ENCODE data around the gene IFI44.
A peak's percentile ranks its signal among the peaks of the same experiment; 100 is the strongest.

Gene IFI44, protein sequence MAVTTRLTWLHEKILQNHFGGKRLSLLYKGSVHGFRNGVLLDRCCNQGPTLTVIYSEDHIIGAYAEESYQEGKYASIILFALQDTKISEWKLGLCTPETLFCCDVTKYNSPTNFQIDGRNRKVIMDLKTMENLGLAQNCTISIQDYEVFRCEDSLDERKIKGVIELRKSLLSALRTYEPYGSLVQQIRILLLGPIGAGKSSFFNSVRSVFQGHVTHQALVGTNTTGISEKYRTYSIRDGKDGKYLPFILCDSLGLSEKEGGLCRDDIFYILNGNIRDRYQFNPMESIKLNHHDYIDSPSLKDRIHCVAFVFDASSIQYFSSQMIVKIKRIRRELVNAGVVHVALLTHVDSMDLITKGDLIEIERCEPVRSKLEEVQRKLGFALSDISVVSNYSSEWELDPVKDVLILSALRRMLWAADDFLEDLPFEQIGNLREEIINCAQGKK

DNA sequence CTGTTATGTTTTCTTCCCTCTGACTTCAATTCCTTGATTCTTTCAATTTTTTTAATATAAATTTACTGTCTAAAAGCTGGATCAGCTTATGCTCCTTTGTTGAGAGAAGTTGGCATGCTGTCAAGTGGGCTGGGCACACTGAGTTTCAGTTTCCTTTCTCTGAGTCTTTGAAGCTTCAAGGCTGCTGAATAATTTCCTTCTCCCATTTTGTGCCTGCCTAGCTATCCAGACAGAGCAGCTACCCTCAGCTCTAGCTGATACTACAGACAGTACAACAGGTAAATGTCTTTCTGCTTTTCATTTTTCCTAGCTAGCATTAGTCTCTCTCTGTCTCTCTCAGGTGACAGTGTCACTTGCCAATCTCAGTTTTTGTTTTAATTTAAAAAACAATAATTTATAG, at the start of gene IFI44:
IFI44 (plus strand) TSS at position 204 of the 400 bp plus-strand sequence. CDS start 365 bp downstream, outside the sequence.
- DNase-seq, result no peak

DNA sequence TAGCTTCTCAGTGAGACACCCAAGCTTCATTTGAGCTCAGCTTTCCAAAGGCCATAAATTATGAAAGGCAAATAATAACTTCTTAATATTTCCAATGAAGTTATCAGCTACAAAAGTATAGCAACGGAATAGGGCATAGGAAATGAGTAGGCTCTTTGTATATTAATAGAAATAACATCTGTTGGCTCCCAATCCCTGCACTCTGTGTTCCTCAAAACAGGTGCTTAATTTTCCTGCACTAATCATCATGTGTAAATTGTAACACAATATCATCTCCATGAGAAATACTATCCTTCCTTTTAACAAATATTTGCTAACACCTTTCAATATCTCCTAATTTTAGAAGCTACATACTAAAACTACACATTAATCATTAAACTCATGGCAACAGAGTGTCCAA, 48.6 kb upstream of the IFI44 start:
- no peak for DNase-seq

DNA sequence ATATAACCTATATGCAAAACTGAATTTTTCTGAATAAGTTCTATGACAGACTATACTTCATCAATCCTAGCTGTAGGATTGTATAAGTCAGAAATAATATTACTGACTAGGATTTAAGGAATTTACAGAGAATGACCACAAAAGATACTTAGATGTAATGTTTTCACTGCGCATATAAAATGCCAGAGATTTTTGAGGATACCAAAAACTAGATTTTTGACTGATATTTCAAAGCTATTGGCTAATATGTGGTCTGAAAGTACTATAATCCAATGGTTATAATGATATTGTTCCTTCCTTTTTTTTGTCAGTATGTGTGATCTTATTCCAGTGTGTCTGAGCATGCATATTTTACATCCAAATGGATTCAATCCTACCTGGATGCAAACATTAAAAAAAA, 46.4 kb upstream of the IFI44 start:
- DNase-seq, result no peak

DNA sequence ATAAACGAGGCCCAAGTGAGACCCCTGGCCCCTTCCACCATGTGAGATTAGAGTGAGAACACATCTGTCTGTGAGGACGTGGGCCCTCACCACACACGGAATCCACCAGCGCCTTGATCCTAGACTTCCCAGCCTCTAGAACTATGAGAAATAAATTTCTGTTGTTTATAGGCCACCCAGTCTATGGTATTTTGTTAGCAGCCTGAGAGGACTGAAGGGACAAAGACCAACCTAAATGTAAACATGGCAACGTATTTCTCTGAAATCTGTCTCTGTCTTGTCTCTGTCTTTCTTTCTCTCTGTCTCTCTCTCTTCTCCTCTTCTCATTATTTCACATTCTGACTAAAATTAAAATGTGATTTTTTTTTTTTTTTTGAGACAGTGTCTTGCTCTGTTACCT, 45.0 kb upstream of the IFI44 start:
- DNase-seq, result no peak

DNA sequence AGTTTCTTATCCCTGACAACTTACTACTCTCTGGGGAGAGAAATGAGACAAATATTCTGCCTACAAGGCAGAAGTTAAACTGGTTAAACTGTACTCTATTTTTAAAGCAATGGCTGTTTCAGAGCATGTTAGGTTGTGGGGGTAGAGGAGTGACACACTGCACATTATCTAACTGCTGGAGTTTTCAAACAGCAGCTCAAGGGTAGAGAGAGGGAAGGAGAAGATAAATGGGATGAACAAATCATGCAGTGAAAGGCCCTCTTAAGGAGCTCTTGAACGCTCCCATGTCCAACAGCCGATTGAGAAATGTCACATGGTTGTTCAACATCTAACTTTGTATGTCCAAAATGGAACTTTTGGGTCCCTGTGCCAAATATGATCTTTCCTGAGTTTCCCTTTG, 43.4 kb upstream of the IFI44 start:
- no peak for DNase-seq

DNA sequence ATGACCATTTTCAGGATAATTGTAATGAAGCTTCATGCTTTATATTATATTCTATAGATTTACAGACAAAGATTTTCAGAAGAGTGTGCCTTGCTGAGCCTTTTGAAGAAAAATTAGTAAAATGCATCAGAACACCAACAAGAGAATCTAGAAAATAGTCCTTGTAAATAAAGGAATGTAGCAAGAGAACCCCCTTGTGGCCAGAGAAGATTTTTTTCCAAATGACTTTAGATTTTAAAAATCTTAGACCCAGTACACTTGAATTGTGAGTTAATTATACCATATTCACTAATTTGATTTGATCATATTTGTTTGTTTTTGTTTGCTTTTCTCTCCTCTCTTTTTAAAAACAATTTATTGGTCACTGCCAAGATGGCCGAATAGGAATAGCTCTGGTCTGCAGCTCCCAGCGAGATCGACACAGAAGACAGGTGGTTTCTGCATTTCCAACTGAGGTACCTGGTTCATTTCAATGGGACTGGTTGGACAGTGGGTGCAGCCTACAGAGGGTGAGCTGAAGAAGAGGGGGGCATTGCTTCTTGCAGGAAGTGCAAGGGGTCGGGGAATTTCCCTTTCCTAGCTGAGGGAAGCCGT, 42.2 kb upstream of the IFI44 start:
- DNase-seq, result peak in 1 of 2 experiments; percentile 38

DNA sequence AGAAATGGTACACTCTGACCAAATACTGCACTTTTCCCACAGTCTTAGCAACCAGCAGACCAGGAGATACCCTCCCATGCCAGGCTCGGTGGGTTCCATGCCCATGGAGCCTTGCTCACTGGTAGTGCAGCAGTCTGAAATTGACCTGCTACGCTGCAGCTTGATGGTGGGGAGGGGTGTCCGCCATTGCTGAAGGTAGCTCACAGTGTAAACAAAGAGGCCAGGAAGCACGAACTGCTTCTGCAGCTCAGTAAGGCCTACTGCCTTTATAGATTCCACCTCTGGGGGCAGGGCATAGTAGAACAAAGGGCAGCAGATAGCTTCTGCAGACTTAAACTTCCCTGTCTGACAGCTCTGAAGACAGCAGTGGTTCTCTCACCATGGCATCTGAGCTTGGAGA, 41.7 kb upstream of the IFI44 start:
- no peak for DNase-seq

DNA sequence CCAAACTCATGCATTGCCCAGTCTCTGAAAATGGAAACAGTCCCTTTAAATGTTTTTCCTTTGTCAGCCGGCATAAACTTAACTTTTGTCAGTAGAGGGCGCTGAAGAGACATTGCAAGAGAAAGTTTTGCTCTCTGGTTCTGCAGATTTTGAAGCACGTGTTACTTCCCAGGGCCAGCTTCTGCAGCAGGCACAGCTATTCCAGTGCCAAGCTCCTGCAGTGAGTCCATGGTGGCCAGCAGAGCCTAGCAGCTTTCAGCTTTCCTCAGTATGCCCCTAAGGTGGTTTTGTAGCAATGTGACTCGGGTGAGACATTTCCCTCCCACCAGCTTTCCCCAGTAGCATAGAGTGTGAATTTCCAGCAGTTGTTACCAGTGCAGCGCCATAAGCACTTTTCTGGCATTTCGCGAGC, 32.0 kb upstream of the IFI44 start:
- peak; percentile 63 to 86 for DNase-seq

DNA sequence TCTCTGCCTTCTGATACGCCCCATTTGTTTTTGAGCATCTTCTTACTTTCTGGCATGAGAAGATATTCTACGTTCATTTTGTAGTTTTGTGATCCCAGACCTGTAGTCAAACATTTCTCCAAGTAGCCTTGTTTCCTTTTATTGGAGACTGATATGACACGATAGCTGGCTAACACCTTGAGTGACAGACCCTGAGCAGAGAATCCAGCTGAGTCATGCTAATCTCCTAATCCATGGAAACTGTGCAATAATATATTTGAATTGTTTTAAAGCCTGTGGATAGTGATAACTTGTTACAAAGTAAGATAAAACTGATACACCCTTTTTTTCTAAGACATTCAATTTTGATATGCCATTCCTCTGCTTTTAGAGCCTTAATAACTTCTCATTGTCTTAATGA, 30.6 kb upstream of the IFI44 start:
- no peak for DNase-seq

DNA sequence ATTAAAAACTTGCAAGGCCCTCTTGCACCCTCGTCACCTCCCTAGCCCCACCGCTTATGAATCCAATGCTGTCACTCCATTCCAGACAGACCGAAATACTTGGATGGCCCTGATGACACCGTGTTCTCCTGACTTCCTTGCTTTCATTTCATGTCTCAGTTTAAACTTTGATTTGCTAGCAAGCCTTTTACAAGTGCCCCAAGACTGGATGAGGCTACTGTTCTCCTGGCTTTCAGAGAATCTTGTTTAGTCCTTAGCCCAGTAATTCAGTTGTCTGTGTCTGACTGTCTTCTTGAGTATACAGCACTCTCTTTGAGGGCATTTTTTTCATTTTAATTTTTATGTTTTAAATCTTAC, 30.2 kb upstream of the IFI44 start:
- DNase-seq, result no peak

DNA sequence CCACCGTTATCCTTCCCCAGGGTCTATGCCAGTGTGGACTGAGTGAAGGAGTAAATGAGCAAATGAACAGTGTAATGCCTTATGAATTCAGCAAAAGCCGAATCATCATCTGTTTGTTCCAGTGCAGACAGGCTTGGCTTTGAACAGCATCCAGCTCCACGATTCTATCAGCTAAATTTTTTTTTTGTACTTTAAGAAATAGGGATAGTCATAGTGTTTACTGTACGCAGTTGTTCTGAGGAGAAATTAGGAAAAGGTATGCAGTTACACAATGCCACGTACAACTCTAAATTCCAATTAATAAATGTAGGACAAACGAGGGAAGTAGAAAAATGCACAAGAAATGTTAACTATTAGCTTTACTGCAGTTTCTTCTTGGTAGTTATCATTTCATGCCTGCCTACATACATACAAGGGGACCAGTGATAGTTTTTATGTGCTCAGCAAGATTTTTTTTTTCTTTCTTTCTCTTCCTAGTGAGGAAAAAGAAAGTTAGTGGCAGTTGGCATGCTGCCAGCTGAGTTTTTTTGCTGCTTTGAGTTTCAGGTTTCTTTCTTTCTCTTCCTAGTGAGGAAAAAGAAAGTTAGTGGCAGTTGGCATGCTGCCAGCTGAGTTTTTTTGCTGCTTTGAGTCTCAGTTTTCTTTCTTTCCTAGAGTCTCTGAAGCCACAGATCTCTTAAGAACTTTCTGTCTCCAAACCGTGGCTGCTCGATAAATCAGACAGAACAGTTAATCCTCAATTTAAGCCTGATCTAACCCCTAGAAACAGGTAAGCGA, 29.6 kb upstream of the IFI44 start, which contains the start of gene IFI44L:
IFI44L (plus strand) TSS at position 646 of the 777 bp plus-strand sequence. CDS start 7,468 bp downstream, outside the sequence.
- no peak for DNase-seq

DNA sequence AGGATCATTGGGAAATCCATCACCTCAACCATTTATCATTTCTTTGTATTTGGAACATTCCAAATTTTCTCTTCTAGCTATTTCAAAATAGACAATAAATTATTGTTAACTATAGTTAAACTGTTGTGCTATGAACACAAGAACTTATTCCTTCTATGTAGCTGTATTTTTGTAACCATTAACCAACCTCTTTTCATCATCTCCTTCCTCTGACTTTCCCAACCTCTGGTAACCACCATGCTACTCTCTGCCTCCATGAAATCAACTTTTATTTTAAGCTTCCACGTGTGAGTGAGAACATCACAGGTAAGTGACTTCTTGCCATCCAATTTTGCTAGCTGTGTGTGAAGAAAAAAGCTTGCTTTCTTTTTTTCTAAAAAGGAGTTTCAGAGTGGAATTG, 29.0 kb upstream of the IFI44 start:
- no peak for DNase-seq

DNA sequence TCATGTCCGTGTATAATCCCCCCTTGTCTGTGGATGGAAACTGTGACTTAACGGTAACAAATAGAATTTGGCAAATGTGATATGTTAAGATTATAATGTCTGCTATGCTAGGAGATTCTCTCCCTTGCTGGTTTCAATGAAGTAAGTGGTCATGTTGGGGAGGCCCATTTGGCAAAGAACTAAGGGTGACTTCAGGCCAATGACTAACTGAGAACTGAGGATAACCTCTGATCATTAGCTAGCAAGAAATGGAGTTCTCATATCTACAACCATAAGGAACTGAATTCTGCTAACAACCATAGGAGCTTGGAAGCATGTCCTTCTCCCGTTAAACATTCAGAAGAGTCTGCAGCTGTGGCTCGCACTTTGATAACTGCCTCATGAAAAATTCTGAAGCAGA, 27.1 kb upstream of the IFI44 start:
- no peak for DNase-seq

DNA sequence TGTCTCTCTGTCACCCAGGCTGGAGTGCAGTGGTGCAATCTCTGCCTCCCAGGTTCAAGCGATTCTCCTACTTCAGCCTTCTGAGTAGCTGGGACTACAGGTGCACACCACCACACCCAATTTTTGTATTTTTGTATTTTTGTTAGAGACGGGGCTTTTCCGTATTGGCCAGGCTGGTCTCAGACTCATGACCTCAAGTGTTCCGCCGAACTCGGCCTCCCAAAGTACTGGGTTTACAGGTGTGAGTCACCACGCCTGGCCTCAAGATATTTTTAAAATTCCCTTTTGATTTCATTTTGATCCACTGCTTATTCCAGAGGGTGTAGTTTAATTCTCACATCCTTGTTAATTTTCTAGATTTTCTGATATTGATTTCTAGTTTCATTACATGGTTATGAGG, 25.6 kb upstream of the IFI44 start:
- no peak for DNase-seq

DNA sequence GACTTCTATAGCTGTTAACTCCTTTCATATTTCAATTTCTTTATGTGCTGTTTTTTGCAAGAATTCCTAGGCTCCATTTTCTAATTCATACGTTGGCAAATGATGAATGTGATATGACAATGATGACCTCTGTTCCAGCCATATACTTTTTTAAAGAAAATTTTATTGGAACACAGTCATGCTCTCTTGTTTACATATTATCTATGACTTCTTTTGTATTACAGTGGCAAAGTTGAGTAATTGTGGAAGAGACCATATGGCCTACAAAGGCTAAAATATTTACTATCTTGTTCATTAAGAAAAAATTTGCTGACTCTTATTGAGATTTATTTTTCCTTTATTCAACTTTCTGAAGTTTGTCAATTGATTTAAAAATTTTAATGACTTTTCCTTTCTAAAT, 22.3 kb upstream of the IFI44 start:
- DNase-seq, result no peak

DNA sequence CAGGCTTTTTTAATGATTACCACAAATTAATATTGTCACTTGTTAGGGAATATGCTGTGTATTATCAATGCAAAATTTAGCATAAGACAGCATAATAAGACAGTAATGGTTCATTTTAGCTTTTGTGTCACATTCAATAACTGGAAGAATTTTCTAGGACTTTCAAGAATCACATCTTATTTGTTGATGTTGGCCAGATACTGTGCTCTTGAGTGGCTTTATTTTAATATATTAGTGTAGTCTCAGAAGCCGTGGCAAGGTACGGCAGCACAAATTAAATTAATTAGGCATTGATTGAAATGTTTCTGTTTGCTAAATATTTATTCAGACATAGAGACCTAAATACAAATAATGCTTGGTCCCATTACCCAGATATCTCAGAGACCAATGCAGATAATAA, 19.0 kb upstream of the IFI44 start:
- DNase-seq, result no peak

DNA sequence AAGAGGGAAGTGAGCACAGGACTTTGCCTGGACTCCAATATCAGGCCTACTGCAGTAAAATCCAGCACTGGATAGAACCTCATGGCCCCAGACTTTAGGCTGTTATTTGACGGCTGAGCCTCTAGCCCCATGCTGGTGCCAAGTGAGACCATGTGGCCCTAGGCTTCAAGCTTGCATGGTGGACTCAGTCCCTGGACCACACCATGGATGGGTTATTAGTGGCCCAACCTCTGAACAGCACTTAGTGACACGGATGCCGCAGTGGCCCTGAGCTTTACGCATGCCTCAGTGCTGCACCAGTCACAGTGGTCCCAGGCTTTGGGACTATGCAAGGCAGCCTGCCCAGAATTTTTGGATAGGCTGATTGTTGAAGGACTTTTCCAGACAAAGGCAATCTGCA, 16.4 kb upstream of the IFI44 start:
- DNase-seq, result no peak

DNA sequence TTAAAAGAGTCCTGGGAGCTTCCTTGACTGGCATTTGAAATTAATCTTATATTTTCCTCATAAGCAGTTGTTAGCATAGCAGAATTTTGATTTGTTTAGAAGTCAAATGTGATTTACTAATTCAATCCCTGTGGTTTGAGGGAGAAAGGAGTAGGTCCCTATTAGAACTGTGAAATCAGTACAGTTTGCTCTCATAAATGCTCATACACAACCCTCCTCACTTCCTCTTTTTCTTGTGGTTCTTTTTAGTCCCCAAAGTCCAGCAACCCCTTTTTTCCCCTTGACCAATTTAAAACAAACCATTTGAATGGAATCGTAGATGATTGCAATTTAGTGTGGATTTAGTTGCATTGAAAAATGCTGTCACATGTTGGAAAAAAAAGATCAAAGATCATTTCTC, 9.2 kb upstream of the IFI44 start:
- no peak for DNase-seq

DNA sequence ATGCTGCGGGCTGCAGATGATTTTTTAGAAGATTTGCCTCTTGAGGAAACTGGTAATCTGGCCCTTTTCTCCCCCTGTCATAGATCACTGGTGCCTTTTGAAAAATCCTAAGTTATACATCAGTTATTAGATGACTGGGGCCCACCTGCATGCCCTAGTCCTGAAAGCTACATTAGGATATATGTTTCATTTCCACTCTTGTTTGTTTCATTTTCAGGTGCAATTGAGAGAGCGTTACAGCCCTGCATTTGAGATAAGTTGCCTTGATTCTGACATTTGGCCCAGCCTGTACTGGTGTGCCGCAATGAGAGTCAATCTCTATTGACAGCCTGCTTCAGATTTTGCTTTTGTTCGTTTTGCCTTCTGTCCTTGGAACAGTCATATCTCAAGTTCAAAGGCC, 8.1 kb upstream of the IFI44 start:
- DNase-seq, result no peak

DNA sequence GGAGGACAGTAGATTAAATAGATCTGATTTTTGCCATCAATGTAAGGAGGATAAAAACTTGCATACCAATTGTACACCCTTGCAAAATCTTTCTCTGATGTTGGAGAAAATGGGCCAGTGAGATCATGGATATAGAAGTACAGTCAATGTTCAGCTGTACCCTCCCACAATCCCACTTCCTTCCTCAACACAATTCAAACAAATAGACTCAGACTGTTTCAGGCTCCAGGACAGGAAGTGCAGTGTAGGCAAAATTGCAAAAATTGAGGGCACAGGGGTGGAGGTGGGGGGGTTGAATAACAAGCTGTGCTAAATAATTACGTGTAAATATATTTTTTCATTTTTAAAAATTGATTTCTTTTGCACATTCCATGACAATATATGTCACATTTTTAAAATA, 3.9 kb upstream of the IFI44 start:
- no peak for DNase-seq

DNA sequence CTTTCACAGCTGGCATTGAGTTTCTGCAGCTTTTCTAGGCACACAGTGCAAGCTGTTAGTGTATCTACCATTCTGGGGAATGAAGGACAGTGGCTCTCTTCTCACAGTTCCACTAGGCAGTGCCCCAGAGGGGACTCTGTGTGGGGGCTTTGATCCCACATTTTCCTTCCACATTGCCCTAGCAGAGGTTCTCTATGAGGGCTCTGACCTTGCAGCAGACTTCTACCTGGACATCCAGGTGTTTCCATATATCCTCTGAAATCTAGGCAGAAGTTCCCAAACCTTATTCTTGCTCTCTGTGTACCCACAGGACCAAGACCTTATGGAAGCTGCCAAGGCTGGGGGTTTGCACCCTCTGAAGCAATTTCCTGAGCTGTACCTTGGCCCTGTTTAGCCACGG, 2.4 kb upstream of the IFI44 start:
- no peak for DNase-seq

DNA sequence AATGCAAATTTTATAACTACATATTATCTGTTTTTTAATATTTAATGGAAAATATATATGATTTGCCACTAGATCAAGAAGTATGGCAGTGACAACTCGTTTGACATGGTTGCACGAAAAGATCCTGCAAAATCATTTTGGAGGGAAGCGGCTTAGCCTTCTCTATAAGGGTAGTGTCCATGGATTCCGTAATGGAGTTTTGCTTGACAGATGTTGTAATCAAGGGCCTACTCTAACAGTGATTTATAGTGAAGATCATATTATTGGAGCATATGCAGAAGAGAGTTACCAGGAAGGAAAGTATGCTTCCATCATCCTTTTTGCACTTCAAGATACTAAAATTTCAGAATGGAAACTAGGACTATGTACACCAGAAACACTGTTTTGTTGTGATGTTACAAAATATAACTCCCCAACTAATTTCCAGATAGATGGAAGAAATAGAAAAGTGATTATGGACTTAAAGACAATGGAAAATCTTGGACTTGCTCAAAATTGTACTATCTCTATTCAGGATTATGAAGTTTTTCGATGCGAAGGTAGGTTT, 556 bp downstream of the IFI44 start:
- no peak for DNase-seq

DNA sequence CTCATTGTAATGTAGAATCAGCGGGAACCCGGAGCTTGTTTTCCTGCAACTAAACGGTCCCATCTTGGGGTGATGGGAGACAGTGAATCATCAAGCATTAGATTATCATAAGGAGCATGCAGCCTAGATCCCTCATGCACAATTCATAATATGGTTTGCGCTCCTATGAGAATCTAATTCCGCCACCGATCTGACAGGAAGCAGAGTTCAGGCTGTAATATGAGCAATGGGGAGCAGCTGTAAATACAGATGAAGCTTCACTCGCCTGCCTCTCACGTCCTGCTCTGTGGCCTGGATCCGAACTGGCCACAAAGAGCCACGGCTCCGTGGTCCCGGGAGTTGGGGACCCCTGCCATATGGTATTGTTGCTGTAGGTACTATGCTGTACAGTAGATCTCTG, 1.6 kb downstream of the IFI44 start:
- no peak for DNase-seq
